Cardiac muscle cell (in vitro differentiated cells and primary cell): Measurements from ENCODE around the gene CPED1. TPM values are rescaled to one million over a fixed set of nuclear protein-coding genes. Genes with fewer than 3 reads are reported as not detected.

Experiments
- DNase-seq, 2 donors: peaks; one replicate each; pipeline versions ENCODE4 v3.0.0 to v3.0.0-alpha.2; 2010 to 2017; ENCODE audit warnings: low read depth in 1 of 2, low spot score in 1 of 2
- H3K27ac ChIP-seq: fragments of 200-600 bp; sonication (generic); 2 replicates; pipeline ENCODE4 v1.5.1; 2016
- H3K27me3 ChIP-seq: fragments of 200-600 bp; sonication (generic); 2 replicates; pipeline ENCODE4 v1.6.0; 2016; ENCODE audit warnings: control low read depth
- H3K36me3 ChIP-seq: fragments of 200-600 bp; sonication (generic); 2 replicates; pipeline ENCODE4 v1.5.1; 2016; ENCODE audit warnings: control low read depth
- H3K4me1 ChIP-seq: fragments of 200-600 bp; sonication (generic); 2 replicates; pipeline ENCODE4 v1.8.1; 2017; ENCODE audit warnings: low read depth, mild to moderate bottlenecking, mixed run types
- H3K4me3 ChIP-seq: fragments of 200-600 bp; sonication (generic); 2 replicates; pipeline ENCODE4 v1.5.1; 2016; ENCODE audit warnings: mild to moderate bottlenecking
- H3K9me3 ChIP-seq: fragments of 200-600 bp; sonication (generic); 2 replicates; pipeline ENCODE4 v1.5.1; 2017; ENCODE audit warnings: low read depth, mild to moderate bottlenecking, control low read depth
- CTCF ChIP-seq: IDR thresholded peaks from 2 replicates; pipeline ENCODE4 v1.5.1; 2012; ENCODE audit warnings: low read depth, mild to moderate bottlenecking, low read length
- polyA plus RNA-seq: library from polyadenylated mRNA; unstranded; fragments of >200 nt; fragmentation: Nextera tagmentation; extraction: Ambion mirVana; gene quantifications from 2 replicates; pipeline ENCODE4 v1.2.1, GENCODE V29; 2016
- total RNA-seq: library from RNA; depleted of rRNA; stranded (reverse); fragments of >200 nt; gene quantifications from 2 replicates; pipeline ENCODE4 v1.2.3, GENCODE V29; 2016

CPED1 gene
- total and polyA plus RNA-seq, 2 experiments from 2014 or later: 0.67 to 3.2 TPM

DNA sequence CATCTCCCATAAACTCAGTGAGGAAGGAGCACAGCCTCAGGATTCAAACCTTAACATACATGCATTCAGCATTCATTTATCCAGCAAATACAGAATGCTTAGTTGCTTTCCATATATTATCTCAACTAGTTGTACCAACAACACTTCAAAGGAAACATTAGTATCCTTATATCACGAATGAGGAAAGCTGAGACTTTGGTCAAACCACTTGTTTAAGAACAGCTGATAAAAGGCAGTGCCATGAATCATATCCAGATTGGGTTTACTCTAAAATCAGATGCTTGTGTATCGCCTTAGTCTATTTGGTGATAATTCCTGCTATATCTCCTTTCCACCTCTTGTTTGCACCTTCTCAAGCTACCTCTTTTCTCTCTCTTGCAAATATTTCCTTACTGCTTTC is 1.9 kb upstream of the CPED1 start:
- Histone ChIP-seq H3K27ac (no peak overlapping the region), H3K4me3 (no peak overlapping the region), H3K27me3 (no peaks in the 10 kb centered on the region), H3K36me3 (no peaks in the 10 kb centered on the region), H3K4me1 (peaks cover 9% of the 10 kb centered on the region), H3K9me3 (no peaks in the 10 kb centered on the region)
- DNase-seq: no peak
- TF ChIP-seq CTCF: no peak

GRCh38 chr7:120987280-120987679 is 1.2 kb upstream of the CPED1 start:
- TF ChIP-seq CTCF: no peak
- Histone ChIP-seq H3K27me3 (no peaks in the 10 kb centered on the region), H3K9me3 (no peaks in the 10 kb centered on the region), H3K27ac (no peak overlapping the region), H3K4me3 (no peak overlapping the region), H3K36me3 (no peaks in the 10 kb centered on the region), H3K4me1 (peaks cover 9% of the 10 kb centered on the region)
- DNase-seq: no peak

GRCh38 chr7:120987683-120988590 is 574 bp upstream of the CPED1 start:
- Histone ChIP-seq H3K4me1 (peaks cover 9% of the 10 kb centered on the region), H3K9me3 (no peaks in the 10 kb centered on the region), H3K4me3 (peak overlapping the region; percentile 21), H3K27ac (peak overlapping the region; percentile 0), H3K36me3 (no peaks in the 10 kb centered on the region), H3K27me3 (no peaks in the 10 kb centered on the region)
- peak; percentile 97 for TF ChIP-seq CTCF
- DNase-seq: peak; percentile 83 to 96

- DNase-seq: no peak
- Histone ChIP-seq H3K36me3 (no peaks in the 10 kb centered on the region), H3K27me3 (no peaks in the 10 kb centered on the region), H3K4me1 (peaks cover 9% of the 10 kb centered on the region), H3K27ac (no peak overlapping the region), H3K9me3 (no peaks in the 10 kb centered on the region), H3K4me3 (no peak overlapping the region)
- TF ChIP-seq CTCF: no peak
These were observed 1.0 kb downstream of the CPED1 start for GRCh38 chr7:120989257-120990220.

GRCh38 chr7:120990468-120991118 is 2.1 kb downstream of the CPED1 start:
- Histone ChIP-seq H3K9me3 (no peaks in the 10 kb centered on the region), H3K4me1 (peaks cover 9% of the 10 kb centered on the region), H3K4me3 (no peak overlapping the region), H3K27ac (no peak overlapping the region), H3K27me3 (no peaks in the 10 kb centered on the region), H3K36me3 (no peaks in the 10 kb centered on the region)
- TF ChIP-seq CTCF: no peak
- no peak for DNase-seq
